Neural progenitor cell (in vitro differentiated cells): ENCODE results near the gene GPM6B. TPM values are rescaled to one million over a fixed set of nuclear protein-coding genes. Genes with fewer than 3 reads are reported as not detected.

Source experiments
- DNase-seq: peaks from one replicate; pipeline ENCODE4 v3.0.0-alpha.2; 2016; ENCODE audit warnings: low spot score
- H2AFZ ChIP-seq: fragments of 200-600 bp; sonication (generic); replicated peaks from 2 replicates; pipeline ENCODE4 v1.6.1; 2016; ENCODE audit warnings: antibody characterized with exemption
- H3F3A ChIP-seq: fragments of 200-600 bp; sonication (generic); 2 replicates; pipeline ENCODE4 v1.6.1; 2016; ENCODE audit warnings: antibody characterized with exemption, low read depth
- H3K27ac ChIP-seq: fragments of 200-600 bp; sonication (generic); 2 replicates; pipeline ENCODE4 v1.5.1; 2016; ENCODE audit warnings: mild to moderate bottlenecking
- H3K27me3 ChIP-seq: fragments of 200-600 bp; sonication (generic); 2 replicates; pipeline ENCODE4 v1.6.1; 2016; ENCODE audit warnings: mild to moderate bottlenecking, moderate library complexity
- H3K36me3 ChIP-seq: fragments of 200-600 bp; sonication (generic); 2 replicates; pipeline ENCODE4 v1.5.1; 2016
- H3K4me1 ChIP-seq: fragments of 200-600 bp; sonication (generic); 2 replicates; pipeline ENCODE4 v1.6.1; 2016; ENCODE audit warnings: mixed run types
- H3K4me2 ChIP-seq: fragments of 200-600 bp; sonication (generic); 2 replicates; pipeline ENCODE4 v1.6.1; 2016
- H3K4me3 ChIP-seq: fragments of 200-600 bp; sonication (generic); 2 replicates; pipeline ENCODE4 v1.5.1; 2016
- H3K79me2 ChIP-seq: fragments of 200-600 bp; sonication (generic); 2 replicates; pipeline ENCODE4 v1.6.1; 2016; ENCODE audit warnings: low read depth
- H3K9ac ChIP-seq: fragments of 200-600 bp; sonication (generic); 2 replicates; pipeline ENCODE4 v1.6.1; 2016
- H3K9me3 ChIP-seq: fragments of 200-600 bp; sonication (generic); 2 replicates; pipeline ENCODE4 v1.5.1; 2016; ENCODE audit warnings: low read depth
- H4K20me1 ChIP-seq: fragments of 200-600 bp; sonication (generic); 2 replicates; pipeline ENCODE4 v1.6.1; 2016; ENCODE audit warnings: low read depth
- H3K27ac Mint-ChIP-seq: 3 replicates; pipeline ENCODE4 v1.8.0; 2021; ENCODE audit warnings: mixed read lengths
- H3K27me3 Mint-ChIP-seq: 2 replicates; pipeline ENCODE4 v1.8.0; 2022; ENCODE audit warnings: low read depth, mild to moderate bottlenecking, inconsistent platforms, moderate library complexity, mixed read lengths; ENCODE audit not compliant: insufficient read depth
- H3K36me3 Mint-ChIP-seq: 3 replicates; pipeline ENCODE4 v1.8.0; 2021; ENCODE audit warnings: mixed read lengths
- H3K4me1 Mint-ChIP-seq: 3 replicates; pipeline ENCODE4 v1.8.0; 2021; ENCODE audit warnings: mixed read lengths
- H3K4me3 Mint-ChIP-seq: 3 replicates; pipeline ENCODE4 v1.8.0; 2021; ENCODE audit warnings: mild to moderate bottlenecking, moderate library complexity, mixed read lengths
- H3K9me3 Mint-ChIP-seq: 3 replicates; pipeline ENCODE4 v1.8.0; 2020; ENCODE audit warnings: mixed read lengths
- CTCF ChIP-seq: fragments of 200-600 bp; sonication (generic); IDR thresholded peaks from 2 replicates; pipeline ENCODE4 v1.5.1; 2017; ENCODE audit warnings: antibody characterized with exemption, mild to moderate bottlenecking
- EZH2 ChIP-seq: fragments of 200-600 bp; sonication (generic); IDR thresholded peaks from 2 replicates; pipeline ENCODE4 v1.6.1; 2017; ENCODE audit warnings: antibody characterized with exemption, mild to moderate bottlenecking, moderate library complexity
- EZH2phosphoT487 ChIP-seq: fragments of 200-600 bp; sonication (generic); IDR thresholded peaks from 2 replicates; pipeline ENCODE4 v1.6.1; 2017; ENCODE audit warnings: antibody characterized with exemption
- total RNA-seq: library from RNA; depleted of rRNA; stranded (reverse); fragments of >200 nt; gene quantifications from 2 replicates; pipeline ENCODE4 v1.2.3, GENCODE V29; 2015; ENCODE audit warnings: low replicate concordance

GPM6B gene
- total RNA-seq, 1 donor from 2014 or later, result 69.2 TPM

GRCh38 chrX:13843150-13843721 is 26.3 kb upstream of the GPM6B start:
- Mint-ChIP-seq H3K9me3 (peaks cover 17% of the 10 kb centered on the region), H3K27ac (no peak overlapping the region), H3K36me3 (peaks cover 16% of the 10 kb centered on the region), H3K27me3 (peaks cover 3% of the 10 kb centered on the region), H3K4me3 (no peak overlapping the region), H3K4me1 (peaks cover 32% of the 10 kb centered on the region)
- H3K9ac ChIP-seq, result no peak overlapping the region
- no peaks in the 10 kb centered on the region for H3F3A ChIP-seq
- no peaks in the 10 kb centered on the region for H3K9me3 ChIP-seq
- H3K4me2 ChIP-seq, result no peak overlapping the region
- no peak for TF ChIP-seq CTCF
- TF ChIP-seq EZH2, result no peak
- no peak for TF ChIP-seq EZH2phosphoT487
- H3K27me3 ChIP-seq, result no peaks in the 10 kb centered on the region
- peaks cover 3% of the 10 kb centered on the region for H3K4me1 ChIP-seq
- no peak overlapping the region for H2AFZ ChIP-seq
- DNase-seq, result no peak
- no peaks in the 10 kb centered on the region for H3K79me2 ChIP-seq
- H4K20me1 ChIP-seq, result no peaks in the 10 kb centered on the region
- H3K36me3 ChIP-seq, result no peaks in the 10 kb centered on the region
- H3K27ac ChIP-seq, result no peak overlapping the region
- H3K4me3 ChIP-seq, result no peak overlapping the region

- peaks cover 12% of the 10 kb centered on the region for H3K9me3 Mint-ChIP-seq
- Histone ChIP-seq H3K27ac (no peak overlapping the region), H4K20me1 (no peaks in the 10 kb centered on the region), H2AFZ (no peak overlapping the region), H3K4me3 (no peak overlapping the region), H3K27me3 (no peaks in the 10 kb centered on the region), H3K36me3 (no peaks in the 10 kb centered on the region), H3K9ac (no peak overlapping the region), H3K79me2 (no peaks in the 10 kb centered on the region), H3K4me1 (peaks cover 23% of the 10 kb centered on the region), H3F3A (no peaks in the 10 kb centered on the region), H3K4me2 (no peak overlapping the region), H3K9me3 (no peaks in the 10 kb centered on the region)
- no peak overlapping the region for H3K4me3 Mint-ChIP-seq
- H3K27ac Mint-ChIP-seq, result peak overlapping the region; percentile 11
- peaks cover 12% of the 10 kb centered on the region for H3K36me3 Mint-ChIP-seq
- no peak for TF ChIP-seq EZH2
- TF ChIP-seq CTCF, result no peak
- TF ChIP-seq EZH2phosphoT487, result no peak
- peaks cover 57% of the 10 kb centered on the region for H3K4me1 Mint-ChIP-seq
- peaks cover 3% of the 10 kb centered on the region for H3K27me3 Mint-ChIP-seq
- no peak for DNase-seq
These were observed 23.2 kb upstream of the GPM6B start for GRCh38 chrX:13840121-13840520.

- Mint-ChIP-seq H3K27ac (peak overlapping the region; percentile 82), H3K4me3 (peak overlapping the region; percentile 41), H3K27me3 (no peaks in the 10 kb centered on the region), H3K9me3 (no peaks in the 10 kb centered on the region), H3K4me1 (peaks cover 57% of the 10 kb centered on the region), H3K36me3 (no peaks in the 10 kb centered on the region)
- TF ChIP-seq CTCF (no peak), EZH2 (no peak), EZH2phosphoT487 (no peak)
- Histone ChIP-seq H4K20me1 (no peaks in the 10 kb centered on the region), H3K9ac (no peak overlapping the region), H3K27me3 (no peaks in the 10 kb centered on the region), H3K4me3 (peak overlapping the region; percentile 18), H3K4me1 (peaks cover 23% of the 10 kb centered on the region), H2AFZ (no peak overlapping the region), H3K36me3 (no peaks in the 10 kb centered on the region), H3K4me2 (peak overlapping the region; percentile 45), H3K27ac (no peak overlapping the region), H3K9me3 (no peaks in the 10 kb centered on the region), H3K79me2 (no peaks in the 10 kb centered on the region), H3F3A (no peaks in the 10 kb centered on the region)
- DNase-seq, result peak; percentile 31
These were observed 20.4 kb upstream of the GPM6B start for GRCh38 chrX:13837290-13837745.
